Measurements from ENCODE around the gene GMFB.

DNA sequence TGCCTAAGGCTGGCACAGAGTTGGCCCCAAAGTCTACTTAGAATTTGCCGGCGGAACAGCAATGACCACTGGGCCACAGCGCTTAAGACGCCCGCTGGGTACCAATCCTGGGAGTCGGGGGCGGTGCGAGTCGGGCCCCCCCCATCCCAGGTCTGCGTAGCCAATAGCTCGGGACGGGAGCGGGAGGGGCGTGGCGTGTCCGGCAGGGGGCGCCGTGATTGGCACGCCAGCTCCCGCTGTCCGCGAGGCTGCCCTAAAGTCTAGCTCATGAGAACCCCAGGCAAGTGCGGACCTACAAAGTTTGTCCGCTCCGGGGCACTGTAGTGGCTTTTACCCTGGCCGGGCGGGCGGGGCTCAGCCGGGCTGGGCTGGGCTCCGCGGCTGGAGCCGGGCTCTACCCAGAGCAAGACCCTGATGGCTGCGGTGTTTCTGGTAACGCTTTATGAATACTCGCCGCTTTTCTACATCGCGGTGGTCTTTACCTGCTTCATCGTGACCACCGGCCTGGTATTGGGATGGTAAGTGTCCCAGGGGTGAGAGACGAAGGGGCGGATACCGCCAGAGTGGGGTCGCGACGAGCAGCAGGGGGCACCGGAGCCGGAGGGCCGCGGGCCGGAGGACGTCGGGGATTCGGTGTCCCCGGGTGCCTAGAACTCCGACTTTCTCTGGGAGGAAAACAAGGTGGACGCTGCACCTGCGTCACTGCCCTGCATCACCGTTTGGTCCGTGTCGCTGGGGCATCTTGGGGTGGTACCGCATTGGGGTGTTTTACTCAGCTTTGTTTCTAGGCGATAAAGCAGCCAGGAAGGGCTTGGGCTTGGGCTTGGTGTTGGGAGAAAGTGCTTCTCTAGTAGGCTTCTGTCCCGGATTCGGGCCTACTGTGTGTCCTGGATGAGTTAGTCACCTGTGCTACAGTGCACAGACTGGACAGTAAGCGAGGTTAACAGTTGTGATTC, 21.0 kb upstream of the GMFB start, which contains the start of gene CGRRF1:
- TF ChIP-seq EZH2 (IDR thresholded peaks at IDR 0.05; ENCODE audit: insufficient read depth, poor library complexity, severe bottlenecking): no peak
- TF ChIP-seq EZH2phosphoT487 (IDR thresholded peaks at IDR 0.05; ENCODE audit: insufficient read depth, low read depth): no peak
